ENCODE measurements around the gene CLCC1.
"Not testable (repeated sequence)": the region's sequence is repeated elsewhere in the genome, so short reads cannot be mapped to it uniquely, and the experiment has no call there.

CLCC1 gene

DNA sequence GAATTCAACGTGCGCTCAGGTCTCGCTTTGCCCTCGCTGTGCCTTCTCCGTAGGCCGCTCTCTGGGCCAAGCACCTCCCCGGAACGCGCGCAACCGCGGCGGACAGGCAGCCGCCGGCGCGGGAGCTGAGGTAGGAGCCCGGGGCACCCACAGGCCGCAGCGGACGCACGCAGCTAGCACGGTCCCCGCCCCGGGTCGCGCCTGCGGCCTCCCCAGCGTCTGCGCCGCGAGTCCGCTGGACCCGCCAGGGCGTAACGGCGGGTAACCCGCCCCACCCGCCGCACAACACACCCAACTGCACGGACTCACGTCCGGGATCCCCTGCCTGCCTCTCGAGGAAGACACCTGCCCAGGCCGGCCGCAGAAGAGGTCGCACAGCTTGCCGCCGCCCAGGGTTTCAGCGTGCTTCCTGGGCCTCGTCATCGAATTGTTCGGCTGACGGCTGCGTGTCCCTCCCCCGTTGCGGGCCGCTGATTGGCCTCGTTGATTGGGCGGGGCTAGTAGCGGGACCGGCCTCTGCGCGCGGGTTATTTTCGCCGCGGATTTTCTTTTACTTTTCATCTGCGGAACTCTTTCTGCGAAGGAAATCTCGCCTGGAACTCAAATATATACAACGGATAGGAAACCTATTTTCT lies at the start of gene CLCC1:
TSS of gene CLCC1 (minus strand) at position 433 of the 635 bp plus-strand sequence. CDS start 13,047 bp downstream, outside the sequence.
- peak; percentile 85 for DNase-seq

- no peak for DNase-seq
These were observed 48.1 kb upstream of the CLCC1 start for GRCh38 chr1:109011335-109011734.

DNA sequence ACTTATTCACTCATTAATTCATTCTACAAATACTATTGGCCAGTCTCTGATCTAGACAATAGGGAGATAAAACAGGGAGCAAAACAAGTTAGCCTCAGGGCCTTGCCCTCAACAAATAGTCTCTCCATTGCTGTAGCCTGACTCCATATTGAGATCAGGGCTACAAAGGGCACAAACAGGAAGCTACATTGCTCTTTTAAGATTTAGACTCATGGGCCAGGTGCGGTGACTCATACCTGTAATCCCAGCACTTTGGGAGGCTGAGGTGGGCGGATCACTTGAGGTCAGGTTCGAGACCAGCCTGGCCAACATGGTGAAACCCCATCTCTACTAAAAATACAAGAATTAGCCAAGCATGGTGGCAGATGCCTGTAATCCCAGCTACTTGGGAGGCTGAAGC lies 33.3 kb upstream of the CLCC1 start:
- not testable (repeated sequence) for DNase-seq

DNA sequence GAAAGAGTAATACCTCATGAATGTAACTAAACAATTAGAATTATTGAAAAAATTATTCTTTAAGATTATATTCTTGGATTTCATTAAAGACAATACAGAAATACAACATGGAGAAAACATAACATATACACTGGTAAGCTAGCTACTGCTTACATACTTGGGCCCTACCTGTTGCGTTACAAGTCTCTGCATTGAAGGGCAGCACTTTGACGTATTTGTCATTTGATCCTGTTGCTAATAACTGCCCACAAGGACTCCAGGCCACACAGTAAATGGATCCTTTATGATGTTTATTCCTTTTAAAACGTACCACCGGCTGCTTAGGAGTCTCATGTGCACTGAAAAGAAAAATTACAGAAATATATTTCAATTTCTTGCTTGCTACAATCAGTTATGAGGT lies 19.8 kb upstream of the CLCC1 start:
- no peak for DNase-seq

GRCh38 chr1:108976658-108977057 lies 13.4 kb upstream of the CLCC1 start:
- no peak for DNase-seq

- DNase-seq, result no peak
These were observed 9.7 kb upstream of the CLCC1 start for GRCh38 chr1:108972951-108973350.

DNA sequence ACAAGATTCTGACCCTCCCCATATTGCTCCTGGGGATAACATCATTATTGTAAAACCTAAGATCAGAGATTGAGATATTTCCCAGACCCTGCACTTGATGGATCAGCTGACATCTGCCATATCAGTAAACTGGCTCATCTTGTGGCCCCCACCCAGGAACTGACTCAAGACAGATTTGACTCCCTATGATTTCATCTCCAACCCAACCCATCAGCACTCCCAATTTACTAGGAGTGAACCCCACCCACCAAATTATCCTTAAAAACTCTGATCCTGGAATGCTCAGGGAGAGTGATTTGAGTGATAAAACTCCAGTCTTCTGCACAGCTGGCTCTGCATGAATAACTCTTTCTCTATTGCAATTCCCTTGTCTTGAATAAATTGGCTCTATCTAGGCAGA lies 6.1 kb upstream of the CLCC1 start:
- no peak for DNase-seq

DNA sequence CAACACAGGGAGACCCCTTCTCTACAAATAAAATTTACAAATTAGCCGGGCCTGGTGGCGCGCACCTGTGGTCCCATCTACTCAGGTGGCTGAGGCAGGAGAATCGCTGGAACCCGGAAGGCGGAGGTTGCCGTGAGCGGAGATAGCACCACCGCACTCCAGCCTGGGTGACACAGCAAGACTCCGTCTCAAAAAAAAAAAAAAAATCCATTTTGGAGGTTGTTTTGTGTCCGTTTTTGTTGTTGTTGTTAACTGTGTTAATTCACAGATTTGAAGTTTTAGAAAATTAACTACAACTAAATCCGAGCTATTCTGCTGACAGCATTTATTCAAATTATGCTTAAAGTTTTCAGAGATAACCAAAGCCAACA lies 618 bp downstream of the CLCC1 start:
- no peak for DNase-seq

DNA sequence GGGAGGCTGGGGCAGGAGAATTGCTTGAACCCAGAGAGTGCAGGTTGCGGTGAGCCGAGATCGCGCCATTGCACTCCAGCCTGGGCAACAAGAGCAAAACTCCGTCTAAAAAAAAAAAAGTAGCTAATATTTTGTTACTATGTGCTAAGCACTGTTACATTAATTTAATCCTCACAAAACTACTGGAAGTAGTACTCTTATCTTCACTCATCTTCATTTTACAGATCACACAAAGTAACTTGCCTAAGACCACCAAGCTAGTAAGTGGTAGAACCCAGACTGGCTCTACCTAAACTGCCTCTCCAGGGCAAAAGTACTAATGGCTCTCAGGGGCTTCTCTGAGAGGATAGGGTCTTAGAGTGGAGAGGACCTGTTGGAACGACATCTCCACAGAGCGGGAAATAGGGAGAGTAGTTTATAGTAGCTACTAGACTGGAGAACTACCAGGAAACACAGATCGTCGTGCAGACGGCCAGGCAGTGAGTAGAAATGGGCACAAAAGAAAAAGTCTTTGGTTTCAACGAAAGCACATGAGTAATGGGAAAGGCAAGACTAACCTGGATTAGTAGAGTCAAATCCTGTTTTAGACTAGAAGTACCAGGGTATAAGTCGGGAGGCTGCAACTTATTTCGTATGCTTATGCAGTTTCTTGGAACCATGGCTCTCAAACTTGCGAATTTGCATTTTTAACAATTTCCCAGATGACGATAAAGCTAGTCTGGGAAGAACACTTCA lies 1.4 kb downstream of the CLCC1 start:
- no peak for DNase-seq

GRCh38 chr1:108961198-108961597 lies 2.1 kb downstream of the CLCC1 start:
- no peak for DNase-seq

- no peak for DNase-seq
These were observed 2.6 kb downstream of the CLCC1 start for GRCh38 chr1:108960719-108961118.

DNA sequence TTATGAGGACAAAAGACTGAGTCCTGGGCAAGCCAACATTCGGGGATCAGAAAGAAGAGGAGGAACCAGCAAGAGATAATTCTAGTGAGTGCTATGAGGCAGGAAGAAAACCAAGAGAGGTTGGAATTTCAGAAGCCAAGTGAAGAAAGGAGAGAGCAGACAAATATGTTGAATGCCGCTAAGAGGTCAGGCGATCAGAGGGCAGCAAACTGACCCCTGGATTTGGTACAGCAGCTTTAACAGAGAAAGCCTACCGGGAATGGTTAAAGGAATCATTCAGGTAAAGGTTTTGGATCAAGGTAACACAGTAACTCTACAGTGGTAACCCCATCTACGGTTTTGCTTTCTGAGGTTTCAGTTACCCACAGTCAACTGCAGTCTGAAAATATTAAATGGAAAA lies 5.4 kb downstream of the CLCC1 start:
- DNase-seq, result no peak

DNA sequence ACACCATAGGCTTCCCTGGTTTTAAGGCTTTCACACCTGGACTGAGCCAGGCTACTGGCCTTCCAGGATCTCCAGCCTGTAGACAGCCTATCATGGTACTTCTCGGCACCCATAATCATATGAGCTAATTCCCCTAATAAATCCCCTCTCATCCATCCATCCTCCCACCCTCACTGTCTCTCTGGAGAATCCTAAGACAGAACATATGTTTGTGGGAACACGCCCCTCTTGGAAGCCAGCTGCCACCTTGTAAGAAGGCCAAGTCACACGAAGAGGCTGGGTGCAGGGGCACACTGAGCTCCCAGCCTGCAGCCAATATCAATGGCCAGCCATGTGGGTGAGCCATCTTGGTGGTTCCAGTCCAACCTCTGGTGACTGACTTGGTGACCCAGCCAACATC lies 7.4 kb downstream of the CLCC1 start:
- DNase-seq, result no peak

DNA sequence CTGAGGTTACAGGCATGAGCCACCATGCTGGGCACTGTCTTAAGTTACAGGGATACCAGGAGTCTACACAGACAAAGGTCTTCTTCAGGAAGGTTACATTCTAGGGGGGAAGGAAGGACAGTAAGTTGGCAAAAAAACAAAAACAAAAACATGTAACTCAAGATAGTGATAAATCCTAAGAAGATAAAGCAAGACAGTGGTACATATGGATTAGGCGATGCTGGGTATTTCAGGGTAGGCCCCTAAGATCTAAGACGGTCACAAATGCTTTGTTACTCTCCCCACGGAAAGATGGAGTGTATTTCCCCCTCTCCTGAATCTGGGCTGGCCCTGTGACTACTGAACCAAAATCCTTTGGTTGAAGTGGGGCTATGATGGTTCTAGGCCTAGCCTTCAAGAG lies 8.2 kb downstream of the CLCC1 start:
- no peak for DNase-seq

GRCh38 chr1:108953452-108953851 lies 9.8 kb downstream of the CLCC1 start:
- DNase-seq, result no peak

DNA sequence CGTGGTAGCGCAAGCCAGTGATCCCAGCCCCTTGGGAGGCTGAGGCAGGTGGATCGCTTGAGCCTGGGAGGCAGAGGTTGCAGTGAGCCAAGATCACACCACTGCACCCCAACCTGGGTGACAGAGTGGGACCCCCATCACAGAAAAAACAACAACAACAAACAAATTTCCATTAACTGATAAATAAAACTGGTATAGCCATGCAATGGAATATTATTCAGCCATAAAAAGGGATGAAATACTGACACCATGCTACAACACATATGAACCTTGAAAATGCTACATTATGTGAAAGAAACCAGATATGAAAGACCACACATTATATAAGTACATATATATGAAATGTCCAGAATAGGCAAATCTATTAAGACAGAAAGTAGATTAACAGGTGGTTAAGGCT lies 12.0 kb downstream of the CLCC1 start:
- no peak for DNase-seq

DNA sequence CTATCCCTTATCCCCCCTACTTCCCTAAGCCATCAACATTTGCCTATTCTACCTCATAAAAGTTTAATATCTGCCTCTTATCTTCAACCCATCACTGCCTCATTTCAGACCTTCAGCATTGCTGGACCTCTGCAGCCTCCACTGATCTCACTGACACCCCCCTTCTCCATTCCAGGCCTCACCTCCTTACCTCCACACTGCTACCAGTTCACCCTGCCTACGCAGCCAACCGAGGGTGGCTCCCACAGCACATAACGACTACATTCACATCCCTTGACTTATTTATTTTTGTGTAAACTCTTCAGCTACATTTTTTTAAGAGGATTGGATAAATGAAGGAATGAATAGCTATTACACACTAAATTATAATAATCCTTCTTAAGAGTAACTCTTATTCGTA lies 14.2 kb downstream of the CLCC1 start:
- DNase-seq, result no peak

DNA sequence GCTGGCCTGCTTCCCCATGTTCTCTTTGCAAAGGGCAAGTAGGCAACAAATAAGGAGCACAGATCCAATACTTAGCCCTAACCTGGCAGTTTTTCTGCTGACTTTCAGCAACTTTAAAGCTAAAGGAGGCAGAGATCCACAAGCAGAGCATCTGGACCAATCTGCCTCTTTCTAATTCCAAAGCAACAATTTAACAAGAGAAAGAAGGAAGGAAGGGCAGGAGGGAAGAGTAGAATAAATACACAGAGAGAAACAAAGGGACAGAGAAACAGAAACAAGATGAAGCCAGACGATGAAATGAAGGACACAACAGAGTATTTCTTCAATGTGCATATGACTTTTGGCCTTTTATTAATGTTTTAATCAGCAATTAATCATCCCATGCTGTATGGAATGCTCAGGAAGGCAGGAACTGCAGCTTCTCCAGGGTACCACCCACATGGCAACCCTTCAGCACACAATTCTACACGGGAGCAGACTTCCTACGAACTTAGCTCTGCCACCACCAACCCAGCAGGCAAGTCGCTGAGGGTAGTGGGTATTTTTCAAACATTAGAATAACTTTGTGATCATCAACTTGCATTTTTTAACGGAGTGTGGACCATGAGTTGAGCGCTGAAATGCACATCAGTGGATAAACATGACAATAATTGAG lies 15.3 kb downstream of the CLCC1 start:
- no peak for DNase-seq

GRCh38 chr1:108936170-108936569 lies 27.1 kb downstream of the CLCC1 start:
- DNase-seq, result no peak

- no peak for DNase-seq
These were observed 29.3 kb downstream of the CLCC1 start for GRCh38 chr1:108933944-108934343.

GRCh38 chr1:108927565-108927964 lies 35.7 kb downstream of the CLCC1 start:
- DNase-seq, result not testable (repeated sequence)

GRCh38 chr1:108925920-108926319 lies 37.4 kb downstream of the CLCC1 start:
- no peak for DNase-seq

- DNase-seq, result no peak
These were observed 46.5 kb downstream of the CLCC1 start for GRCh38 chr1:108916788-108917187.

Data from SHP77 treated with DMSO at 0.1 percent for 48 hours (cell line).